HG02840 (cell line): ENCODE data around the gene LYAR.
"Not testable (repeated sequence)": the region's sequence is repeated elsewhere in the genome, so short reads cannot be mapped to it uniquely, and the experiment has no call there.

Experiments used
- ATAC-seq: cut with Tn5 transposase; IDR thresholded peaks from one replicate; pipeline ENCODE4 v1.9.1; 2021; ENCODE audit warnings: mild to moderate bottlenecking, moderate library complexity, moderate number of reproducible peaks; ENCODE audit not compliant: unreplicated experiment, low FRiP score

The LYAR gene

DNA sequence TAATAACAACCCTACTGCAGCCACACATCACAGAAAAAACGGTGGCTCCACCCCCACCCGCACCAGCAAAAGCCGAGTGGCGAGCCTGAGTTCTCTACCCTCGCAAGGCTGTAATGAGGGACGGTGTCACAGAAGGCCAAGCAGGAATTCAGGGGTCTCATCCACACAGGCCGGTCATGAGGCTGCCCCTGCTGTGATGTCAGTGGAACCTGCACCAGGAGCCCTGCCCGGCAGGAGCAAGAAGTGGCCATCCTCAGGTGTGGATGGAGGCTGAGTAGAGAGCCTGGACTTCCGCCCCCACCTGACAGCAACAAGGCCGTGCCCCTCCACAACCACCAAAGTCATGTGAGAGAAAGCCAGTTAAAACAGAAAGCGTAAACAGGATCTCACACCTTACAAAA, 20.6 kb downstream of the LYAR start:
- no peak for ATAC-seq

DNA sequence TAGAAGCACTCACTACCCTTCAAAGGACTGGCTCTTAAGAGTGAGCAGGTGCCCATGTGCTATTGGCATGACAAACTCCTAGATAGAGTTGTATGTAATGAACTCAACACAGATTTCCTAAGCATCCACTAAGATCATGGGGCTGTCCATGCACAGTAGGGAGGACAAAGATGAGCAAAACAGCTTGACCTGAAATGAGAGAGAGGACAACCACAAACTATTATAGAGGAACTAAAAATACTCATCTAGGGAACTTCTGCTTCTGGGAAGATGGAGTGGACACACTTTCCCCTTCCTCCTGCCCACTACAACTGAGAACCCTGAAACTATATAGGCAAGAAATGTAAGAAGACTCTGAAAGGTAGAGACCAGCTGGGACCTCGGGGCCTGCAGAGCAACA, 21.2 kb downstream of the LYAR start:
- no peak for ATAC-seq

DNA sequence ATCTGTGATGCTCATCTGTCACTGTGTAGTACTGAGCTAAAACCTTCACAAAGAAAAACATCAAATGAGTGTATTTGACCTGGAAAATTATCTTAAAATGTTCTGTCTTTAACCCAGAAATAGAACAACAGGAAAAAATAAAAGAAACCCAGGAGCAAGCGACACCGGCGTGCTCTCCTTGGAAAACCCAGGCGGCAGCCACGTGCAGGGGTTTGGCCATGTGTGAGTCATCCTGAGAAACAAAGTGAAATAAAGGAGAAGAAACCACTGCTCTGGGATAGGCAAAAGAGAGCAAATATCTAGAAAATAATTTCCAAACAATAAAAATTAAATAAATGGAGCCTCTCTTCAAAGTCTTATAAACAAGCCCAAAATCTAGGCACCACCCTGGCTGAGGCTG, 22.0 kb downstream of the LYAR start:
- no peak for ATAC-seq

DNA sequence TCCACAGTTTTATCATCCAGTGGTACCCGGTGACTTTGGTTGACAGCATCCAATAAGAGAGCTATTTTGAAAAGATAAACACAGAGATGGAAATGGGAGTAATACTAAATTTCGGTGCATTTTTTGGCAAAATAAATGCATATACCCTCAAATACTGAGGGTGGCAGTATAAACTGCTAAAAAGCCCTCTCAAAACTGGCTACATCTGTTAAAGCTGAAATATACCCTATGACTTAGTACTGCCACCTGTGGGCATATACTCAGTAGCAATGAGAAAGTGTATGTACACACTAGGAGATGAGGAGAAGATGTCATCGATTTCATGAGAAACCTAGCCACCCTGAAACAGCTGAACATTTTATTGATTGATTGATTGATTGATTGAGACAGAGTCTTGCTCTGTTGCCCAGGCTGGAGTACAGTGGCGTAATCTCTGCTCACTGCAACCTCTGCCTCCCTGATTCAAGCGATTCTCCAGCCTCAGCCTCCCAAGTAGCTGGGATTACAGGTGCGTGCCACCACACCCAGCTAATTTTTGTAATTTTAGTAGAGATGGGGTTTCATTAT, 29.7 kb downstream of the LYAR start:
- ATAC-seq, result no peak

DNA sequence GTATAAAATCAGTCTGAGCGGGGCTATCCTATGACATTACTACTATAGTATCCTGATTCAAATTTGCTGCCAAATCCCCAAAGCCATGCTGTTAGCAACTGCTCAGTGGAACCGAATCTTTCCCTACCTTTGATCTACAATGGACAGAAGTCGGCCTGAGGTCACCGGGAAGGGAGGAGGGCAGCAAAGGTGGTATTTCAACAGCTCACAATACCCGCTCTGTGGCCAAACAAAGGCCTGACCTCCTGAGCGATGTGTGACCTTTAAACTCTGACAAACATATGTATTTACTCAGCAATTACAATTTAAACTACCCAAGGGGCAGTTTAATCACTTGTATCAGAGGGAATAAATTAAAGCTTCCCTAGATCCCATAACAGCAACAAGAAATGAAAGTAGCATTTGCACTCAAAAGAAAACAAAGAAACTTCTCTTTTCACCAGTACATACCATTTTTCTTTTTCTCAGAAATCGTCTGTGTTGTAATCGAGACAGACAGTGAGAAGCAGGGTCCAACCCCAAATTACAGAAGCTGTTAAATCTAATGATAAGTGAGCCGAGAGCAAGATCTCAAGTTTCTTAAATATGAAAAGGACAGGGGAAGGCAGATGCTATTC, 30.4 kb downstream of the LYAR start:
- no peak for ATAC-seq

DNA sequence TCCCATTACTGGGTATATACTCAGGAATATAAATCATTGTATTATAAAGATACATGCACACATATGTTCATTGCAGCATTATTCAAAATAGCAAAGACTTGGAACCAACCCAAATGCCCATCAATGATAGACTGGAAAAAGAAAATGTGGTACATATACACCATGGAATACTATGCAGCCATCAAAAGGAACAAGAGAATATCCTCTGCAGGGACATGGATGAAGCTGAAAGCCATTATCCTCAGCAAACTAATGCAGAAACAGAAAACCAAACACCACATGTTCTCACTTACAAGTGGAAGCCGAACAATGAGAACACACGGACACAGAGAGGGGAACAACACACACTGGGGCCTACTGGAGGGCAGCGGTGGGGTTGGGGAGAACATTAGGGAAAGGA, 32.2 kb downstream of the LYAR start:
- not testable (repeated sequence) for ATAC-seq

DNA sequence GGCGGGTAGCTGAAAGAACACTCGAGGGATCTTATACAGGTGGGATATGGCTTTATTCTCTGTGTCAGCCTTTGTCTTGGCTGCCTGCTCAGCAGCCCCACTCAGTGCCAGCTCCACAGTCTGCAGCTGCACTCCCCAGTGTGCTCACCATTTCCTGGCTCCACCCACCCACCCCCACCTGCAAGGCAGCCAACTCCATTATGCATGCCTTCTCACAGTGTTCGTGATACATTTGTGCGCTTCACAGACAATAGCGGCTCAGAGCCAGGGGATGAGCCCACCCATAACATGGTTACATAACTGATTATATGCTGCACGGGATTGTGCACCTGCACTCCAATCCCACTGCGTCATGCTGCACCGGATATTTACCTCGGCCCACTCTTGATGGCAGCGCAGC, 33.2 kb downstream of the LYAR start:
- no peak for ATAC-seq

DNA sequence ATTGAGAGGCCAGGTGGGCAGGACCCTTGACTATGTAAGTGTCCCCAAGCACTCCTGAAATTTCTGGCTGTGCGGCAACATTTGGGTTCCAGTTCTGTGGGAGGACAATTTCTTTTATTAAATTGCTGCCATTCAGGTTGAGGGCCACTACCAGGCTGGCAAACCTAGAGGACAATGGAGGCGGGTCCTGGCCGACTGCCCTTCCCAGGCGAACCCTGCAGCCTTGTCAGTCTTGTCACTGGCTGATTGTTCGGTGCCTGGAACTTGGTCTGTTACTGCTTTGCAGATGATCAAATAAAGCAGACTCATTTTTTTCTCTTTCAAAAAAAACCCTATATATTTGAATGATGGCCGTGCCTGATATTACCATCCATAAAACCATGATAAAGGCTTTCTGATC, 35.3 kb downstream of the LYAR start:
- no peak for ATAC-seq

DNA sequence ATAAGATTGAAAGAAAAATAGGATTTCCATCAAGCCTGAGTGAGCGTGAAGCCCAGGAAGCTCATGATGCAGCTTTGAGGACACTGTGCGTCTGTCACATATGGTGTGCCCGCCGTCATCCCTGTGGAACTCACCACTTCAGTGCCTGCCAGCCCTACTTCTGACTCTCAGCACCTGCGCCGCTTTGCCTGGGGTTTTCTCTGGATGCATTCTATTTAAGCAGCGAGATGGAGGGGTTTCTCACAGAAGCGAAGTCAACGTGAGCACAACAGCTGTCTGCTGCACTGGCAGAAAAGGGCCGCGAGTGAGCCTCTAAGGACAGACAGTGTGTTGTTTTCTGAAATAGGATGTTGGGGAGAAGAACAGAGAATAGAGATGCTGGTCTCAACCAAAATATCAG, 35.8 kb downstream of the LYAR start:
- ATAC-seq, result no peak

DNA sequence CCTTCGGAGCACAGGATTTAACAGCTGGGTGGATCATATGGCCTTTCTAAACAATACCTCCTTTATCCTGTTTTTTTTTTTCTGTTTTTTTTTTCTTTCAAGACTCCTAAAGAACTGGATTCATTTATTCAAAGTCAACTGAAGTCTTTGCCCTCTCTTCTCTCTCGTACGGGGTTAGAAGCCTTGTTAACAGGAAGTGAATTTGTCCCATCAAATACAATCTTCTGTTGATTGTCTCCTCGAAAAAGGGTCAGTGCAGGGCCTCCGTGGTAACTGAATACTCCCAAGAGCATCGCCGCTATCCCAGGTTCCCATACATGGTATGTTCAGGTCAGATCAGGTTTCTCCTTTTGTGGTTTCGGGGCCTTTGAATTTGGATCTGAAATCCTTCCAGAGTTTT, 40.1 kb downstream of the LYAR start:
- ATAC-seq, result no peak

DNA sequence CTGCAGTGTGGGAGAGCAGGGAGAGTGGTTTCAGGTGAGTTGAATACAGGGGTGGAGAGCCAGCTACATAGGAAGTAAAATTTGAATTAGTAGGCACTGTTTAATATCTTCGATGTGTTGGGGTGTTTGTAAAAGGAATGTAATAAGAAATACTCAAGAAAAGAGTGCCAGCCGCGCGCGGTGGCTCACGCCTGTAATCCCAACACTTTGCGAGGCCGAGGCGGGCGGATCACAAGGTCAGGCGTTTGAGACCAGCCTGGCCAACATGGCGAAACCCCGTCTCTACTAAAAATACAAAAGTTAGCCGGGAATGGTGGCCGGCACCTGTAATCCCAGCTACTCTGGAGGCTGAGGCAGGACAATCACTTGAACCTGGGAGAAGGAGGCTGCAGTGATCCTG, 40.6 kb downstream of the LYAR start:
- ATAC-seq, result not testable (repeated sequence)

DNA sequence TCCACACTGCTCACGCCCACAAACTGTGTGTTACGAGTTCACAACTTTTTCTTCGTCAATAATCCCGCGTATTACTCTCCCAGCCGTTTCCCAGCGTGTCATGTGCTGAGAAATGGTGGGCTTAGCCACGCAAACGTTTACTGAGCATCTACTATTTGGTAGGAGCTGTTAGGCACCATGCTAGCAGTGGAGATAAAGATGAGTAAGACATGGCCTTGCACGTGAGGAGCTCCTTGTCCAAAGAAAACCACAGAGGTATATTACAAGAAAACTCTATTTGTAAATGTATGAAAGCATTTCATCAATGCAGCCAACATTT, 41.1 kb downstream of the LYAR start:
- no peak for ATAC-seq

DNA sequence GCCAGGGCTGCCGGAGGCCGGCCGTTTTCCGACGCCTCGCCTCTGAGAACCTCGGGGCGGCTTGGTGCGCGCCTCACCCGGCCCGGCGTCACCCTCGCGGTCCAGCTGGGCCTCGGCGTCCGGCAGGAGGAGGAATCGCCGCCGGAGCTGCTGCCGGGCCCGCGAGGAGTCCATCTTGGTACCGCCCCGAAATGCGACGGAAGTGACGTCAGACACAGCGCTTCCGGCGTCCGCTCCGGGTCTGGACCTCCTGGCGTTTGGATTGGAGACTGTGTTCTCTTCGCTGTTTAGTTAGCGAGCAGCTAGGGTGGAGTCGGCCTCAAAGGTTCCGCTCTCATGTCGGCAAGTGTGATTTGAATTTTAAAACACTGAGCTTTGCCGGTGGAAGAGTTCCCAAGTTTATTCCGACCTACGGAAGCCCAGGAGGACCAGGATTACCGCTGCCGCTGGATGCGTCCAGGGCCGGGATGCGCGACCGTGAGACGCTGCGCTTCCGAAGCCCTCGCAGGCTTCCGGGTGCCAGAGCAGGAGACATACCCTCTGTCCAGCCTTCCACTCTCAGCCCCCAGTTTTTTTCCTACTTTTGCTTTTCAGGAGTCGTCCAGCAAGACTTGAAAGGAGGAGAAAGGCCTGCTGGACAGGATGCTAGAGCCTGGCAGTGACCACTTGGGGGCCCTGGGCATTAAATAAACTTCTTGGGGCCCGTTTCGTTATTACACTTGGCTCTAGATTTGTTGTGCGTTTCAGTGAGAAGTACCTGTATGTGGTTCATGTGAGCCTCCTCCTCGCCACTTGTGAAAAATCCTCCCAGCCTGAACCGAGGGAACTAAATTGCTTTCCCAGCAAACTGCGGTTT, 41.7 kb downstream of the LYAR start, which contains the start of gene TMEM128:
Gene TMEM128 (minus strand): TSS at position 195 of the 856 bp plus-strand sequence. CDS start 21 bp downstream, at position 174.
- peak; percentile 98 for ATAC-seq

DNA sequence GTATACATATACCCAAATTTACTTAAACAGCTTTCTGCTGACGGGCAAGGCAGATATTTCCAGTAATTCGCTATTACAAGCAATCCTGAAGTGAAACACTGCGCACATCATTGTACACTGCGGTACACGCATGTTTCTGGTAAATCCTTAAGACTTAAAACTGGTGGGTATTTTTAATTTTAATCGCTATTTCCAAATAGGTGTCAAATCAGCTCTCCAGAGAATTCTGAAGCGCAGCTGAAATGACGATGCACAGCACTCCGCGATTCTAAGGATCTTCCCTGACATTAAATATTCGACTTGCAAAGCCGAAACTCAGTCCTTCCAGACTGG, 42.3 kb downstream of the LYAR start:
- peak; percentile 3 for ATAC-seq

DNA sequence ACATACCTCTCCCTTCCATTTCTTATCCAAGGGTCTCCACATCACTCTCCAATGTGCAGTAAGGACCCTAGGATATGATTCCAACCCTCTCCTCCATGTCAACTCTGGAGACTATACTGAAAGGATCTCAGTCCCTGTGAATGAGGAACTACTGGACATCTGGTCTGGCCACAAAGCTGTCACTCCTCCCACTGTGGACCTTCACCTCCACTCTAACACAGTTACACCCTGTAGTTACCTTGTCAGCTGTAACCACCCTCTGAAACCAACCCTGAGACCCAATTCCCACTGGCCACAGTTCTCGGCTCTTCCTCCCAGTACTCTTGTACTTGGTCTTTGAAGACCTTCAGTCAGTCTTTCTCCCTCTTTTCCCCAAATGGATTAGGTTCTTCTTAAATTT, 44.8 kb downstream of the LYAR start:
- no peak for ATAC-seq

DNA sequence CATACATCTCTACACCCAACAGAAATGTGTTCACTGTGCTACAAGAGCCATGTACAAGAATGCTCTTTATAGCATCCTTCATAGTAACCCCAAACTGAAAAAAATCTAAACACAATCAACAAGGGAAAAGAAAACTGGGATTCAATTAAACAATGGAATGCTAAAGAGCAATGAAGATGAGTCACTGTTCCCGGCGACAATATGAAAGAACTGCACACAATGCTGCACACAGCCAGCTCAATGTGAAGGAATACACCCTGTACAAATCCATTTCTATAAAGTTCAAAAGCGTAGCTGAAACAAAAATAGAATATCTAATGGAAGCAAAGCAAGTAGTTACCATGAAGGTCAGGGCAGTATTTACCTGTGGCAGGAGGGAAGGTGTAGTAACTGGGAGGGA, 50.4 kb downstream of the LYAR start:
- not testable (repeated sequence) for ATAC-seq

DNA sequence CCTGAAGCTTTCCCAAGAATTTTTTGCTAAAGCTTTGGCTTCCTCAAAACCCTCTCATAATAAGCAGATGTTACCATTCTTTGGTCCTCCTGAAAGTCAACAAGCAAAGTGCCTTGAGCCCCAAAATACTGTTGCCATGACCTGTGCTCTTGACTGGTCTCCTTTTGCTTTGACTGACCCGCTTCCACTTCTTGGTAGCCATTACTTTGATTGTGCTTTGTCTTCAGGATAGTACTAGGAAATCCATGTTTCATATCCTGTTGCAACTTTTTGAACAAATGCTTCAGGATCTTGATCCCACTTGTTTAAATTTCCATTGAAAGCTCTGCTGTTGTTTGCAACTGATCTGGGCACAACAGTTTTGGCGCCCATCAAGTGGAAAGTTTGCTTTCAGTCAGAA, 56.3 kb downstream of the LYAR start:
- no peak for ATAC-seq

DNA sequence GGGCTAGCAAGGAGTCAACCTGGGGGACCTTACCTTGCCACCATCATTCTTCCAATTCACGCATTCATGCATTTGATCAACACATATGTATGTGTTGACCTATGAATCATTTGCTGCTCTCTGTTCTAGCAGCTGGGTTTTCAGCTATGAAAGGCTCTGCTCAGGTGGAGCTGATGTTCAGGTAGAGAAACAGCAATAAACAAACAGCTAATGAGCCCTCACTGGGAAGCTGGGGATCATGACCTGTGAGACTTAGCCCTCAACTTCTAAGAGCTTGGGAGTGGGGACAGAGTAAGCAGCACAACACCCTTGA, 61.6 kb downstream of the LYAR start:
- no peak for ATAC-seq

DNA sequence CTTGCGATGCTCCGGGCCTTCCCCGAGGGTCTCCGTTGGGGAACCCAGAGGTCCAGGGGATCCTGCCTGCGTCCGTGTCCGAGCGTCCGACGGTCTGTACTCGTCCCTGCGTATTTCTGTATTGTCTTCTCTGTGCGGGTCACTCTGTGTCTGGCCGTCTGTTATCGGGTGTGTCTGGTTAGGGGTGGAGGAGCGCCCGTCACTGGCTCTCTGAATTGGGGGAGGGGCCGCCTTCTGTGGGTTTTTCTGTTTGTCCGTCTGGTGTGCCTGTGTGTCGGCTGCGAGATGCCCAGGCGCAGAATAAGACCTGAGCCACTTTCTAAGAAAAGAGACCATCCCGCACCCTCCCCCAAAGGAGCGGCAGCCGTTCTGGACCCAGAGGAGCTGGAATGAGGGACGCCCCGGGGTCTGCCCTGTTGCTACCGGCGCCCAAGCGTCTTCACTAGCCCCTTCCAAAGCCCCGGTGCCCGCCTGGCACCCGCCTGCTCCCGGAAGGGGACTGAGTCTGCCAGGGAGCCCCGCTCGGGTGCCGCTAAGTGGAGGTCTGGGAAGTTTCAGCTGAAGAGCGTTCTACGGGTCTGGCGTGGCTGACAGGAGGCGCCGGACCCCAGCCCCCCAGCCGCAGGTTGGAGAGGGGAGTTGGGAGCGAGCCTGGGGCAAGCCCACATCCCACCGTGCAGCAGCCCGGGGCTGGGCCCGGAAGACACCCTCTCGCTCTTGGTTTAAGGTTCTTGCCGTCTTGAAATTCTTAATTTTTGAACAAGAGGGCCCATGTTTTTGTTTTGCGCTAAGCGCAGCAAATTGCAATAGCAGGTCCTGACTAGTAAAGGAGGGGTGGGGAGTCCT, 62.2 kb downstream of the LYAR start:
- ATAC-seq, result no peak

DNA sequence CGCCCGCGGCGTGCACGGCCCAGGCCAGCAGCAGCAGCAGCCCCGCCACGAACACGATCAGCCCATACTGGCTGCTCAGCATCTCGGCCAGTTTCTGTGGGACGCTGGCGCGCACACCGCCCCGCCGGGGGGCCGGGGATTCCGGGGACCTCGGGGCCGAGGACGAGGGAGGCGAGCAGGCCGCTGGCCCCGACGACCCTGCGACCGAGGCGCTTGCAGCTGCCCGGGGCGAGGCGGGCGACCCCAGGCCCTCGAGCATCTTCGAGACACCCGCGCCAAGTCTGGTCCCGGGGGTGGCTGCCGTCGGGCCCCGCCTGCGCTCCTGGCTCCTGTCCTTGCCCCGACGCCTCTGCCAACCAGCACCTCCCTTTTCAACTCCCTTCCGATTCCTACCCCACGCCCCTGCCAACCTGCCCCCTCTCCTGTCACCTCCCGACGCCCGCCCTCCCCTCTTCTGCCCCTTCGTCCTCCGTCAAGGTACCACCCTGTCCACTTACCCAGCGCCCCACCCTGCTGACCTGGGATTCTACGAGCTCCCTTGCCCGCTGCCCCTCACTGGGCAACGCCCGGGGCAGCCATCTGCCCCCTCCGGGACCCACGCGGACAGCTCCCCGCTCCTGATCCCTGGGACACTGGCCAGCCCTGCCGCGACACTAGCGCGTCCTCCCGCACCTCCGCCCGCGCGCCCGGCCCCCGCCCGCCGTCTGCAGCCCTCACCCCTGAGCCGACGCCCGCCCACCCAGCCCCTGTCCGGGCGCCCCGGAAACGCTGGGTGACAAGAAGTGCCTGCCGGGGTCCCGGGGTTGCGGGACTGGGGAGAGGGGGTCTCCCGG, 63.1 kb downstream of the LYAR start, which contains the start of gene OTOP1:
Gene OTOP1 (minus strand): TSS at position 324 of the 833 bp plus-strand sequence. CDS start 65 bp downstream, at position 259.
- no peak for ATAC-seq
